Uterus (tissue), 4 donors: ENCODE measurements around the gene SMAD1. TPM values are rescaled to one million over a fixed set of nuclear protein-coding genes. Genes with fewer than 3 reads are reported as not detected.
A peak's percentile ranks its signal among the peaks of the same experiment; 100 is the strongest.

Experiments used
- DNase-seq, 2 donors: peaks; one replicate each; pipeline ENCODE4 v3.0.0-alpha.2; 2019 to 2020
- H3K27ac ChIP-seq, 2 donors: fragments of 200-600 bp; sonication (generic); 1 replicate in 1 of 2; 2 replicates in 1 of 2; pipeline ENCODE4 v1.5.1; 2016 to 2018
- H3K27me3 ChIP-seq, 2 donors: fragments of 200-600 bp; sonication (generic); one replicate each; pipeline ENCODE4 v1.5.1; 2018 to 2019; ENCODE audit warnings: control low read depth in 1 of 2
- H3K36me3 ChIP-seq, 2 donors: fragments of 200-600 bp; sonication (generic); one replicate each; pipeline ENCODE4 v1.5.1; 2019; ENCODE audit warnings: control low read depth in 1 of 2
- H3K4me1 ChIP-seq, 2 donors: fragments of 200-600 bp; sonication (generic); one replicate each; pipeline ENCODE4 v1.5.1; 2018 to 2019; ENCODE audit warnings: control low read depth in 1 of 2
- H3K4me3 ChIP-seq, 2 donors: fragments of 200-600 bp; sonication (generic); 1 replicate in 1 of 2; 2 replicates in 1 of 2; pipeline ENCODE4 v1.5.1; 2018 to 2019; ENCODE audit warnings: mild to moderate bottlenecking in 1 of 2
- H3K9me3 ChIP-seq, 2 donors: fragments of 200-600 bp; sonication (generic); one replicate each; pipeline ENCODE4 v1.5.1; 2019; ENCODE audit warnings: control low read depth in 1 of 2
- POLR2A ChIP-seq, 2 donors: fragments of 450-650 bp; IDR thresholded peaks; one replicate each; pipeline ENCODE4 v1.6.1; 2016; ENCODE audit warnings: antibody characterized with exemption in 2 of 2, mild to moderate bottlenecking in 1 of 2, moderate library complexity in 1 of 2
- intact Hi-C: fragments of 100-400 bp; cut with DNase I; formaldehyde crosslinking; loops from one replicate; pipeline ENCODE4 v1.15.1; 2023; ENCODE audit warnings: low total_unique reads
- total RNA-seq, 4 donors: library from RNA; depleted of rRNA in 3 of 4; stranded (reverse); fragments of >200 nt in 3 of 4; gene quantifications; one replicate each; pipeline versions ENCODE4 v1.1.0 to v1.2.4, GENCODE V29; 2014 to 2023
- TF ChIP-seq, protein P1 (sequence below), 4 experiments: fragments of 200-600 bp in 2 of 4; fragments of 450-650 bp in 2 of 4; sonication (generic) in 2 of 4; IDR thresholded peaks; one replicate each; pipeline ENCODE4 v1.5.1; 2016 to 2019; ENCODE audit warnings: antibody characterized with exemption in 4 of 4, mild to moderate bottlenecking in 2 of 4, moderate library complexity in 1 of 4
- donor health status: DM: yes; HTN: yes; CAD: no.

Gene SMAD1
- total RNA-seq, 4 donors from 2014 or later = 29.1 to 81.4 (median 54.3) TPM

GRCh38 chr4:145487631-145488030, 6.0 kb downstream of the SMAD1 start:
- Histone ChIP-seq H3K4me1 (peaks cover 0 to 11% of the 10 kb centered on the region in 2 donors), H3K36me3 (no peaks in the 10 kb centered on the region), H3K27ac (peak overlapping the region in 1 of 2 donors; percentile 99), H3K4me3 (no peak overlapping the region), H3K9me3 (no peaks in the 10 kb centered on the region), H3K27me3 (no peaks in the 10 kb centered on the region)
- TF ChIP-seq, protein P1, sequence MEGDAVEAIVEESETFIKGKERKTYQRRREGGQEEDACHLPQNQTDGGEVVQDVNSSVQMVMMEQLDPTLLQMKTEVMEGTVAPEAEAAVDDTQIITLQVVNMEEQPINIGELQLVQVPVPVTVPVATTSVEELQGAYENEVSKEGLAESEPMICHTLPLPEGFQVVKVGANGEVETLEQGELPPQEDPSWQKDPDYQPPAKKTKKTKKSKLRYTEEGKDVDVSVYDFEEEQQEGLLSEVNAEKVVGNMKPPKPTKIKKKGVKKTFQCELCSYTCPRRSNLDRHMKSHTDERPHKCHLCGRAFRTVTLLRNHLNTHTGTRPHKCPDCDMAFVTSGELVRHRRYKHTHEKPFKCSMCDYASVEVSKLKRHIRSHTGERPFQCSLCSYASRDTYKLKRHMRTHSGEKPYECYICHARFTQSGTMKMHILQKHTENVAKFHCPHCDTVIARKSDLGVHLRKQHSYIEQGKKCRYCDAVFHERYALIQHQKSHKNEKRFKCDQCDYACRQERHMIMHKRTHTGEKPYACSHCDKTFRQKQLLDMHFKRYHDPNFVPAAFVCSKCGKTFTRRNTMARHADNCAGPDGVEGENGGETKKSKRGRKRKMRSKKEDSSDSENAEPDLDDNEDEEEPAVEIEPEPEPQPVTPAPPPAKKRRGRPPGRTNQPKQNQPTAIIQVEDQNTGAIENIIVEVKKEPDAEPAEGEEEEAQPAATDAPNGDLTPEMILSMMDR (IDR thresholded peaks at IDR 0.05) = no peak
- peak in 1 of 2 donors; percentile 56 for TF ChIP-seq POLR2A (IDR thresholded peaks at IDR 0.05)
- DNase-seq = no peak
- intact Hi-C loops = no loop called here

DNA sequence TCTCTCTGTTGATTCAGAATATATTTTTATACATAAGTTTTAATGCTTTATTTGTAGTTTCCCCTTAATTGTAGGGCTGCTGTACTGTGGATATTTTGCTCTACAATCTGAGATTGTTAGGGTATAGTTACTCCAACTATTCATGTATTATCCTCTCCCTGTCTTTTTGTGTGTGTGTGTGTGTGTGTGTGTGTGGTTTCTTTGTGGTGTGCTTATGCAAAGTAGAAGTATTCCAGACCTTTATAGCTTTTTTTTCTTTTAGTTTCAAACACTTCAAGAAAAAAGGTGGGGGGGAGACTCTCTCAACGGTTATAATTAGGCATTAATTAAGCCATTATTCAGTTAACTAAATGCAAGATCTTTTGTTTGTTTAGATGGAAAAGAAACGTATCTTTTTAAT, 6.7 kb downstream of the SMAD1 start:
- Histone ChIP-seq H3K27me3 (no peaks in the 10 kb centered on the region), H3K4me3 (no peak overlapping the region), H3K9me3 (no peaks in the 10 kb centered on the region), H3K27ac (peak overlapping the region in 1 of 2 donors; percentile 99), H3K36me3 (no peaks in the 10 kb centered on the region), H3K4me1 (peaks cover 0 to 10% of the 10 kb centered on the region in 2 donors)
- TF ChIP-seq, protein P1 (IDR thresholded peaks at IDR 0.05) = no peak
- TF ChIP-seq POLR2A (IDR thresholded peaks at IDR 0.05) = no peak
- no peak for DNase-seq
- intact Hi-C loops = no loop called here

GRCh38 chr4:145489556-145489955, 7.9 kb downstream of the SMAD1 start:
- DNase-seq = no peak
- H3K27ac ChIP-seq = peak overlapping the region in 1 of 2 donors; percentile 99
- no peaks in the 10 kb centered on the region for H3K4me1 ChIP-seq
- intact Hi-C loops = no loop called here
- TF ChIP-seq POLR2A (IDR thresholded peaks at IDR 0.05) = no peak
- TF ChIP-seq, protein P1 (IDR thresholded peaks at IDR 0.05) = no peak
- H3K27me3 ChIP-seq = no peaks in the 10 kb centered on the region
- no peaks in the 10 kb centered on the region for H3K36me3 ChIP-seq
- H3K9me3 ChIP-seq = no peaks in the 10 kb centered on the region
- H3K4me3 ChIP-seq = no peak overlapping the region

- Histone ChIP-seq H3K27ac (peak overlapping the region in 1 of 2 donors; percentile 99), H3K4me3 (no peak overlapping the region), H3K27me3 (no peaks in the 10 kb centered on the region), H3K9me3 (no peaks in the 10 kb centered on the region), H3K36me3 (no peaks in the 10 kb centered on the region), H3K4me1 (no peaks in the 10 kb centered on the region)
- no peak for DNase-seq
- intact Hi-C loops = no loop called here
- TF ChIP-seq POLR2A (IDR thresholded peaks at IDR 0.05) = no peak
- TF ChIP-seq, protein P1 (IDR thresholded peaks at IDR 0.05) = no peak
Measured at GRCh38 chr4:145490361-145490760, 8.7 kb downstream of the SMAD1 start.

GRCh38 chr4:145490796-145491195, 9.1 kb downstream of the SMAD1 start:
- Histone ChIP-seq H3K27me3 (no peaks in the 10 kb centered on the region), H3K27ac (peak overlapping the region in 1 of 2 donors; percentile 99), H3K4me3 (no peak overlapping the region), H3K4me1 (no peaks in the 10 kb centered on the region), H3K9me3 (no peaks in the 10 kb centered on the region), H3K36me3 (no peaks in the 10 kb centered on the region)
- intact Hi-C loops = no loop called here
- TF ChIP-seq POLR2A (IDR thresholded peaks at IDR 0.05) = no peak
- TF ChIP-seq, protein P1 (IDR thresholded peaks at IDR 0.05) = no peak
- DNase-seq = no peak
